GM21619 (cell line): ENCODE measurements around the gene JAKMIP3.

Experiments
- ATAC-seq: cut with Tn5 transposase; IDR thresholded peaks from one replicate; pipeline ENCODE4 v1.9.1; 2021; ENCODE audit not compliant: unreplicated experiment

JAKMIP3 gene

DNA sequence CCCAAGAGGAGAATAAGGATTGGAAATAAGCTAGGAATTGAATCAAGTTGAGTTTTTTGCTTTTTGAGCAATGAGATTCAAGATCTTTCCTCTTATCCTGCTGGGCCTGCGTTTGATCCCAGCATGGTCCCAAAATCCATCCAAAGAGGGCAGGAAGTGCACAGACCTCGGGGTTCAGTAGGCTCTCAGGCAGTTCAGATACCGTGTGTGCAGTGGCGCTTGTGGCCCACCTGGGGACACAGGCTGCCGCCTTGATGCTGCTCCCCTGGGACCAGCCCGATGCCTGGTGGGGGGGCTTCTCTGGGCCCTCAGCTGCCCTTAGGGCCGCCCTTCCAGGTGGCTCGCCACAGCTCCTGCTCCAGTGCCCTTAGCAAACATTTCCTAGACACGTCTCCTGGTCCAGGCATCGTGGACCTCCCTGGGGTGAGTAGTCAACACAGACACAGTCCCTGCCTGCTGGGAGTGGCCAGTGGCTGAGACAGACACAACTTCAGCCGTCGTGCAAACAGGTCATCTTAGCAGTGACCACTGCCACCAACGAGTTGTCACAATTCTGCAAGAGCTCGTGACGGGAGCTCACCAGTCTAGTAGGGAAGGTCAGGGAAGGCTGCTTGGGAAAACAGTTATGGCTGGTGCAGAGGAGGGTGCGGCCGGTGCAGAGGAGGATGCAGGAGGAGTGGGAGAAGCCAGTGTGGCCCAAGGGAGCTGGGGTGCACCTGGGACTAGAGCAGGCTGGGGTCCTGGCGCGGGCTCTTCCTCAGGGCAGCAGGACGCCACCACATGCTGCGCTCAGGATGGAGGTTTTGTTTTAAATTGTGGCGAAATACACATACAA lies 21.7 kb upstream of the JAKMIP3 start:
- no peak for ATAC-seq

DNA sequence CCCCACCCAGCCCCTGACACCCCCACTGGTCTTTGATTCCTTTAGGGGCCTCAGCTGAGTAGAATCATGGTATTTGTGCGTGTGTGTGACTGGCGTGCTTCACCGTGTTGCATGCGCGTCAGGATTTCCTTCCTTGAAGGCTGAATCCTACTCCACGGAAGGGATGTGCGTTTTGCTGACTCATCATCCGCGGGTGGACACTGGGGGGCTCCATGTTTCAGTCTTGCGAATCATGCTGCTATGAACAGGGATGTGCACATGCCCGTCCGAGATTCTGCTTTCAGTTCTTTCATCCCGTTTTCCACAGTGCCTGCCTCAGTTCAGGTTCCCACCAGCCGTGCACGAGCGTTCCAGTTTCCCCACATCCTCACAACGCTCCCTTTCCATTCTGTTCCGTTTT lies 20.9 kb upstream of the JAKMIP3 start:
- no peak for ATAC-seq

DNA sequence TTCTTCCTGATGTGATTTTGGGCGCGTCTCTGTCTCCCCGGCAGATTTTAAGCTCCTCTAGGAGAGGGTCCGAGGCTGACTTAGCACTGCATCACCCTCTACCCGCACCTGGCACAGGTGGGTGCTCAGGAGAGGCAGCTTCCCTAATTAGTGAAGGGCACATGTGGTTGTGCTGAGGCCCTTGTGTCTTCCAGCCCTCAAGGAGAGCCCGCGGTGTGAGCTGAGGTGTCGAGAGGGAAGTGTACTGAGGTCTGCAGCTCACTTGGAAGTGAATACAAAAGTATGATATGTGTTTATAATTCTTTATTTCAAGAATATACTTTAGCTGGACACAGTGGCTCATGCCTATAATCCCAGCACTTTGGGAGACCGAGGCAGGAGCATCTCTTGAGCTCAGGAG lies 20.4 kb upstream of the JAKMIP3 start:
- no peak for ATAC-seq

DNA sequence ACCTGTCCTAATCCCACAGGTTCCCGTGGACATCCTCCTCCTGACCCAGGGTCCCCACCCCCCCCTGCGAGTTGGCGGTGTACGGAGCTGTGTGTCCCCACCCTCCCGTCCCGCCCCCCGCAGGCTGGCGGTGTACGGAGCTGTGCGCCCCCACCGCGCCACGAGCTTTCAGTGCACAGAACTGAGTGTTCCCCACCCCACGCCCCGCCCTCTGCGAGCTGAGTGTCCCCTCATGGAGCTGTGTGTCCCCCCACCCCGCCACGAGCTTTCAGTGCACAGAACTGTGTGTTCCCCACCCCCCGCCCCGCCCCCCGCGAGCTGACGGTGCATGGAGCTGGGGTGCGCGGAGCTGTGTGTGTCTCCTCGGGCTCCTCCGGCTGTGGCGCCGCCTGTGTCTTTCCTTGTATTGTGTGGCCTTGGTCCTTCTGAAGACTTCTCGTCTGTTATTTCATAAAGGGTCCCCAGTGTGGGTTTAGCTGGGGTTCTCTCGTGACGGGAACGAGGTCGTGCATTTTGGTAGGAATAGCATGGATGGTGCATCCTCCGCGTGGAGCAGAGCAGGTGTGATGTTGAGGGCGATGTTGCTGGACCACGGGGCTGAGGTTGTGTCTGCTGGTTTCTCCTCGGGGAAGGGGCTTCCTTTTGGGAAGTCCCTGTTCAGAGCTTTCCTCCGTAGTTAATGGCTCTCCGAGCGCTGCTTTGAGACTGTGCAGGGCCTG lies 18.0 kb upstream of the JAKMIP3 start:
- no peak for ATAC-seq

DNA sequence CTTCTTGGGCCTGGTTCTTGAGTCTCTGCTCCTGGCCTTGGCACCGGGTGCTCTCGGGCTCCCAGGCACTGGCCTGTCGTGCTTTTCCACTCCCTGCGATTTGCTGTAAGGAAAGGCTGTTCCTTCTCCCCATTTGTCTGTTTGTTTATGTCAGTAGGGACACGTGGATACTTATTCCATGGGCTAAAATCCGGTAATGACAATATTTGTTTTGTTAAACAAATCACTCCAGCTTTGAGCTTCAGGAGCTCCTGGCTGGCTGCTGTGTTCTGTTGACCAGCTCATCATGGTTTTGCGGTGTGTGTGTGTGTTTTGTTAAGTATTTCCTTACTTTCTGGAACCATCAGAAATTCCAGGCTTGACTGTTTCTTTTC lies 17.5 kb upstream of the JAKMIP3 start:
- ATAC-seq: no peak

DNA sequence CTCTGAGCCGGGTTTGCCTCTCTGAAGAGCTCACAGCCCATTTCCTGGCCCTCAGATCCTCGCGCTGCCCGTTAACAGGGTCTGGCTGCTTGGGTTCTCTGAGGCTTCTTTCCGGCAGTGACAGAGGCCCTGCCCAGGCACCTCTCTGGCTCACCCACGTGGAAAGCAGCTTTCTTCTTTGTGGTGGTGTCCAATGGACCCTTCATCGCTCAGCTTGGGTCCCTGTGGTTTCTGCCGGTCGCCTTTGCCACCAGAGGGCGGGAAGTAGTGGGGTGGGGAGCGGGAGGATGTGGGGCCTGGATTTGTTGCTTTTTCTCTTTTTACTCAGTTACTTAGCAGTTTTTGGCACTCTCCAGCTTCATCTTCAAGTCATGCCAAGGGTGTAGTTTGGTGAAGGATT lies 15.6 kb upstream of the JAKMIP3 start:
- ATAC-seq: no peak

DNA sequence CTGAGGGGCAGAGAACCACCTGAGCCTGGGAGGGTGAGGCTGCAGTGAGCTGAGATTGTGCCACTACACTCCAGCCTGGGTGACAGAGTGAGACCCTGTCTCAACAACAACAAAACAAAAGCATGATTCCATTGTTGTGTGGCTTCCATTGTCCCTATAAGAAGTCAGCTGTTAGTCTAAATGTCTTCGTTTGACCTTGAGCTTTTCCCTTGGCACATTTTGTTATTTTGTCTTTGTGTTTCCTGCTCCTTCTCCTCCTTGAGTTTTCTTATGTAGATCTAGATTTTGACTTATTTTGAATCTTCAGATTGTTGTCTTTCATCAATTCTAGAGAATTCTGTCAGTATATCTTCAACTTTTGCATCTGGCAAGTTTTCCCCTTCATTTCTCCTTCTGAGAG lies 13.6 kb upstream of the JAKMIP3 start:
- ATAC-seq: no peak

DNA sequence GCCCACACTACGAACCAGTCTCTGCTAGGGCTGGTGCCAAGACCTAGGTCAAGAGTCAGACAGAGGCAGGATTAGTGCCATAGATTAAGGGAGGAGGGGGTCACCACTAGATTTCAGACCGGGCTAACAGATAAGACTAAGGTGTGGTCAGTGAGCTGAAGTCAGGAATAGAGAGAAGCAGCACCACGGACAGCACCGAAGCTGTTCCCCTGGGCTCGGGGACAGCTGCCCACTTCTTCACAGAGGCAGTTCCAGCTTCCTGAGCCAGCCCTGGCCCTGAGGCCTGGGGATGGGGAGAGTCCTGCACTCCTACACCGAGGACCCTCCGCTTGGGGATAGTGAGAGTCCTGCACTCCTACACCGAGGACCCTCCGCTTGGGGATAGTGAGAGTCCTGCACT lies 11.2 kb upstream of the JAKMIP3 start:
- ATAC-seq: no peak

DNA sequence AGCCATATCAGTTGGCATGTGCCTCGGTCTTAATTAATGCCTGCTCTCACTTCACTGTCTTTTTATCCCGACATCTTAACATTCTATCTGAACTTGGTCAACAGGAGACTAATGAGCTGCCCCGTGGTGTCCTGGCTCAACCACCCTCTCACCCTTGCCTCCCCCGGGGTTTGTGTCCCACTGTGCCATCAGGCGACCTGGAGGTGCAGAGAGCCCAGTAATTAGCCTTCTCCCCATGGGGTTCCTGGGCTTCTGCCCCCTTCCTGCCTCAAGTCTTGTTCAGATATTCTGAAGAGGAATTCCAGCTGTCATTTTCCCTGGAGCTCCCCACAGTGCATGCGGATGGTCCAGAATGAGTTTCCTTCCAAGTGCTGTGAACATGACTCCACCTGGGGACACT lies 10.1 kb upstream of the JAKMIP3 start:
- no peak for ATAC-seq

DNA sequence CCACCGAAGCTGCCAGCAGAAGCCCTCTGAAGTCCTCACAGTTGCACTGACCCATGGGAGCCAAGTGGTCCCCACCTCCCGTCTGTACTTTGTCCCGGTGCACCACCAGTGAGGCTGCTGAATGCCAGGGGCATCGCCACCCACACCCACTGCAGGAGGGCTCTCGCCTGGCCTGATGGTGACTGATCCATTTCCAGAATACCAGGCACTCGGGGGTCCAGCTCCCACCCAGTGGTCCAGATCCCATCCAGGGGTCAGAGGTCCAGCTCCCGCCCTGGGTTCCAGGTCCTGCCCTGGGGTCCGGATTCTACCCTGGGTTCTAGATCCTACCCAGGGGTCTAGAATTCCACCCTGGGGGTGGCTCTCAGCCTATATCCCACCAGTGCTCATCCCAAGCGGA lies 9.1 kb upstream of the JAKMIP3 start:
- ATAC-seq: no peak

DNA sequence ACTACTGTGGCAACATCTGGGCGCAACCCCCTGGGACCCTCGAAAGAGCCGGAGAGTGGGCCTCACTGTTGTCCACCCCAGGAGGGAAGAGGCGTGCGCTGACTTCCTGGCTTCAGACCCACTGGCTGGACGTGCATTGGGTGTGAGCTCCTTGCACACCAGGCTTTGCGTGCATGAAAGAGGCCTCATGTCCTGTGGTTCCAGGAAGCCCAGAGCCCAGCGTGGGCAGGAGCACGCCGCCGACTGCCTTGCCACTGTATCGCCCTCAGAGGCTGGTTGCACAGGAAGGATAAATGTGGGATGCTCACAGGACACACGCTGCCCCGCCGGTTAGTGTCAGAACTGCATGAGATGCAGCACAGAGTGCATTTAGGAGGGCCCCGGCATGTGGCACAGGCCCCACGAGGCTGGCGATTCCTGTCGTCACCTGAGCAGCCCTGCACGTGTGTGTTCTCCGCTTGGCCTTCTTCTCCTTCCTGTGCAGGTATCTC lies 8.5 kb upstream of the JAKMIP3 start:
- no peak for ATAC-seq

DNA sequence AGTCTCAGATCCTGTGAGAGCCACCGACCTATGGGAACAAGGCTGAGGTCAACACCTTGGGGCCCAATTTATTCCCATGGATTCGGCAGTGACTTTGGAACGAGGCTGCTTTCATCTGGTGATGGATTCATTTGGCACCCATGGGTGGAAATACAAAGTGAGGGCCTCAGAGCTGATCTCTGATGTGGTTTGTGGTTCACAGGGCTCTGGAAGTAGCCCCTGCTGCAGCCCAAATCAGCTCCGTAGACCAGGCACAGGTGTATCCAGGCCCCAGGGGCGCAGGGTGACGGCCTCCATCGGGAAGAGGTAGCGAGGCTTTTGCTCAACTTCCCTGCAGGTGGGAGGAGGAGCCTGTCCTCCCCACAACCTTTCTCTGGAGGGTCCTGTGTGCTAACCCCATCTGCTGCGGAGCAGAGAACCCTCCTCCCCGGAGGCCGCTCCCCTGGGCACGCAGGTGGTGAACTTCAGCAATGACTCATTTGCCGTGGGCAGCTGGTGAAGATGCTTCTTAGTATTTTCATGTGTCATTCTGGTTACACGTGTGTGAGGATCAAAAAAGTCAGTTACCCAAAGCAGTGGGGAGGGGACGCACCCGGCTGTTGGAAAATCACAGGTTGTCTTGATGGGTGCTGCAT lies 7.5 kb upstream of the JAKMIP3 start:
- no peak for ATAC-seq

DNA sequence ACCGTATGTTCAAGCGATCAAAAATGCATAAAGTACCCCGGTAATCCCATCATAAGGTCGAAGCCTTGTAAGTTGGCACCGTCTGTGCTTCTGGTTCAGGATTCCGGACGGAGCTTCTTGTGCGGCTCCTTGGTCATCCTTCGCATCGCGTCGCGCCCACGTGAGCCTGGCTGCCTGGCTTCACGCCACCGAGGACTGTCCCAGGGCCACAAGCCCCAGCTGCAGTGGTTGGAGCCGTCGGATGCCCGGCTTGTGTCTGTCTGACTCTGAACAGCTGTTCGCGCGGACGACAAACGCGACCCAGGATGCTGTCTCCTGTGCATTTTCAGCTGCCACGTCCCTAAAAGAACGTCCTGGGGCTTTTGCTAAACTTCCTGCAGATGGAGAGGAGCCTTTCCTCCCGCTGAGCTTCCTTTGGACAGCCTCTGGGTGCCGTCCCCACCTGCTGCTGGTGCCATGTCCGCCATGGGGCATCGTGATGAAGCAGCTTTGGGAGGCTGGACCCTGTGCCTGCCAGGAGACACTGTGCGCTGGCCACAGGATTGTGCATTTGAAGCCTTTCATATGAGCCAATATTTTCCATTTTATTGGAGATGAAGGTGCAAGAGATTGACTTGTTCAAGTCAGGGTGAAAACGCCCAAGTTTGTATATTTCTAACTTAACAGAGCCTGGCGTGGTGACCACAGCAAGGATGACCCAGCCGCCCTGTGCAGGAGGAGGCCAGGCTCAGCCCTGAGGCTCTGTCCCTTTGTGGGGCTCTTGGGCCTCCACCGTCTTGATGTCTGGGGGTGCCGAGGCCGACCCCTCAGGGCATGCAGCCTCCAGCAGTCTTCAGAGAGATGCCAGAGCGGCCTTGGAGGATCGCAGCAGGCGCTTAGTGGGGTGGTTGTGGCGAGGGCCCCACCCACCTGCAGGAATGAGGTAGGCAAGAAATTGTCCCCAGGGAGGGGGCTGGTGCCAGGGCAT lies 6.7 kb upstream of the JAKMIP3 start:
- ATAC-seq: no peak

DNA sequence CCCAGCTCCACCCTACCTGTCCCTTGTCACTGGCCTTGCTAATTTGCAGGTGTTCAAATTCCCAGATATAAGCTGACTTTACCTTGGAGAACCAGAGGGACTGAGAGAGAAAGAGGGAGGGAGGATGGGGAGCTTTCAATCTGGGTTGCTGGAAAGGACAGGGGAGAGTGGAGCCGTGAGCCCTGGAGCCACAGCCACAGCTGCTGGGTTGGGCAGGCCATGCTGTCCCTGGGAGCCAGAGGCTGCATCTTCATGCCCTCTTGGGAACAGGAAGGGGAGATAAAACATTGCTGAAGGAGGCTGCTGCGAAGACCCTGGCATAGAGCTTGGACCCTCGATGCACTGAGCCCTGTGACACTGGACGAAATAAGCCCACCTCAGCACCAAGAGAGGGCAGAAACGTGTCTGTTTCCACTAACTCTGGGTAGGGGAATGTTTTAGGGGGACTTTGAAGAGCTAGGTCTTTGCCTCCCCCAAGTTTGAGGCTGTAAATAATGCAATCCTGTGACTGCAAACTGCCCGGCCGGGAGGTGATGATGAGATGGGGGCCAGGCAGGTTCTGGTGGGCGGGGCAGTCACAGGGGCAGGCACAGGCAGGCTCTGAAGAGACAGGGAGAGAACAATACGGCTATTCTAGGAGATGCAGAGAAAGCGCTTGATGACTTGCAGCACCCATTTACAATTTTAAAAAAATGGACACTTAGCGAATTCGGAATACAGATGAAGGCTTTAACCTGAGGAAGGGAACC lies 5.8 kb upstream of the JAKMIP3 start:
- ATAC-seq: no peak

DNA sequence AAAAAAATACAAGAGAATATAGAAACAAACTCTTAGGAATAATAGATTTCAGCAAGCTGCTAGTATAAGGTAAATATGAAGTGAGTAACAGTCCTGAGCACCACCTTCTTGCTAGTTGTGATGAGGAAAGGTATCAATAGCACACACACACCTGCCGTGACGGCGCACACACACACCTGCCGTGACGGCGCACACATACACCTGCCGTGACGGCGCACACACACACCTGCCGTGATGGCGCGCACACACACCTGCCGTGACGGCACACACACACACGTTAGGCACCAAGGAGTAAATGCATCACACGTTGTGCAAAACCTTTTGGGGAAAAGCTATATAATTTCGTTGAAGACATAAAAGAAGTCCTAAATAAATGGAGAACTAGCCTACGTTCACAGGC lies 4.7 kb upstream of the JAKMIP3 start:
- no peak for ATAC-seq

DNA sequence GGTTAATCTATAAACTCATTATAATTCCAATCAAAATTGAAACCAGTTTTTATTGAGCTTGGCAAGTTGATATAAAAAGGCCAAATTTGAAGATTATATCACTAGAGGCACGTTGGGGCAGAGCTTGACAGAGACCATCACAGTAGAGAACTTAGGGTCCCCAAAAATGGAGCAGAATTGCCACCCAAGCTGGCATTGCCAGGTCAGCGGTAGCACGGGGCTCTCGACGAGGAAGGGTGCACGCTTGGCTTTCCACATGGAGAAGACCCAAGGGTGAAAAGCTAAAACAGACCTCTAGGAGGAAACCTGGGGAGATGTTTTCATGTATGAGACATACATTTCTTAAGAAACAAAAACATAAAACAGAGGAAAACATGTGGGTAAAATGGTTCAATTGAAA lies 4.3 kb upstream of the JAKMIP3 start:
- no peak for ATAC-seq

DNA sequence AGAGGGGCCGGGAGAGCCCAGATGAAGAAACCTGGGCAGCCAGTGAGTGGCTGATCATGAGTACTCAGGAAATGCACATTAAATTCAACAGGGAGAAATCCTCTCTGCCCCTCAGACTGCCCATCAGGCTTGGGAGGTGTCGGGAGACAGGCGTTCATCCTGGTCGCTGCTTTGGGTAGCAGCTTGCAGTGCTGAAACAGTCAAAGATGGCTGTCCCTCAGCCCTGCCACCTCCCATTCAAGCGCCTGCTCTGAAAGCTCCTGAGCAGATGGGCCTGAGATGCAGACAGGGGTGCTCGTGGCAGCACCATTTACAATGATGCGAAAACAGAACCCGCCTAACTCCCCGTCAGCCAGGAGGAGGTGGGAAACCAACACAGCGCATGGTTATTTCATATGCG lies 3.6 kb upstream of the JAKMIP3 start:
- no peak for ATAC-seq

DNA sequence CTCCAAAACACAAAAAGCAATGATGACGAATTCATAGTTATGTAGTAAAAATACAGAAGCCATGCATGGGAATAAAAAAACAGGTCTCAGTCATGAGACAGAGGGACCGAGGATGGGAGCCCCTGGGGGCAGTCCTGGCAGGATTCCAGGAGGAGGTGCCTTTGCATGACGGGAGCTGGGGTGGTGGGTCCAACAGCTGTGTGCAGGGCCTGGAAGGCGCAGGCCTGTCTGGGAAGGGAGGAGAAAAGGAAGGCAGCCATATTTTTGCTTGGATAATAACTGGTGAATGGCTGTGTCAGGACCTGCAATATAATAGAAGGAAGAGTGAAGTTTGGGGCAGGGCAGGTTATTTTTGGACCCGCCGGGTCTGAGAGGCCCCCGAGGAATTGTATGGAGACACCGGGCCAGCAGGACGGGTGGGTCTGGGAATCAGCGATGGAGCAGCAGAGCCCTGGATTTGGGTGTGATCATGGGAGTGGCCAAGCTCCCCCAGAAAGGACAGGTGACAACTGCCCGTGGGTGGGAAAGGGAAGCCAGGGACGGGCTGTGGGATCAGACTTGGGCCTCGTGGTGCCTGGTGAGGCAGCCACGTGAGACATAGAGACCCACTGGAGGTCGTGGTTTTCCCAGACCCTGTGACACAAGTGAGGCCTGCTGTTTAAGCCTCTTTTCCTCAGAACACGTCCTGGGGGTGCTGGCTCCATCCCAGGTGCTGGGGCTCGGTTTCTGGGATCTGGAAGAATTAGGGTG lies 2.9 kb upstream of the JAKMIP3 start:
- no peak for ATAC-seq

DNA sequence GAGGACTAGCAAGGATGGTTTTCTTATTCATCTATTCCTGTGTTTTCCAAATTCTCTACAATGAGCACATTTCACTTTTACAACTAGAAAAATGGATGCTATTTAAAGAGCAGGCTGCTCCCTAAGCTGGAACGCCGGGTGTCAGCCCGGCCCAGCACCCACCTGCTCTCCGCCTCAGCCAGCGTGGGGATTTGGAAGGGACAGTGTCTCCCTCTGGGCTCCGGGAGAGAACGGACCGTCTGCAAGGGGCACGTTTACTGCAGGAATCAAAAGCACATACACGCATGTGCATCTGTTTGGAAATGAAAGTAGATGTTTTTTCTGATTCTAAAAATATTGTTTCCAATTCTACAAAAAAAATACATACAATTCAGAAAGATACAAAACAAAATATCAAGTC lies 2.3 kb upstream of the JAKMIP3 start:
- ATAC-seq: no peak
